ENCODE results near the gene AZIN2. TPM values are rescaled to one million over a fixed set of nuclear protein-coding genes. Genes with fewer than 3 reads are reported as not detected.

The AZIN2 gene
- total RNA-seq, 1 experiment from 2014 or later, result 2.5 TPM

Other genes with a start within 250 kb of the AZIN2 start
- 0.63 and 4.4 TPM in 2 replicates for gene FNDC5, start 210.2 kb upstream of the AZIN2 start, total RNA-seq (2014; rRNA removed; shearing (Covaris generic))
- 0.89 and 2.6 TPM in 2 replicates for gene HPCA, start 194.7 kb upstream of the AZIN2 start, total RNA-seq (2014; rRNA removed; shearing (Covaris generic))
- 5.4 and 9.8 TPM in 2 replicates for gene TMEM54, start 179.8 kb upstream of the AZIN2 start, total RNA-seq (2014; rRNA removed; shearing (Covaris generic))
- gene RNF19B, start 116.3 kb upstream of the AZIN2 start, total RNA-seq (2014; rRNA removed; shearing (Covaris generic)), result 24.9 and 26.7 TPM in 2 replicates
- gene AK2, start 44.3 kb upstream of the AZIN2 start, total RNA-seq (2014; rRNA removed; shearing (Covaris generic)), result 151 and 168 TPM in 2 replicates
- gene TRIM62, start 100.9 kb downstream of the AZIN2 start, total RNA-seq (2014; rRNA removed; shearing (Covaris generic)), result 10.6 and 13.2 TPM in 2 replicates
- gene ZNF362, start 175.3 kb downstream of the AZIN2 start, total RNA-seq (2014; rRNA removed; shearing (Covaris generic)), result 26.4 and 31.7 TPM in 2 replicates
- not detected in 2 replicates for gene A3GALT2, start 239.9 kb downstream of the AZIN2 start, total RNA-seq (2014; rRNA removed; shearing (Covaris generic))